COLO668 (cell line): ENCODE results near the gene CDK17.
"Not testable (repeated sequence)": the region's sequence is repeated elsewhere in the genome, so short reads cannot be mapped to it uniquely, and the experiment has no call there.

Experiments
- DNase-seq: peaks from one replicate; lab custom pipeline; 2025; ENCODE audit not compliant: unreplicated experiment; lab: John Stamatoyannopoulos, UW

Gene CDK17

DNA sequence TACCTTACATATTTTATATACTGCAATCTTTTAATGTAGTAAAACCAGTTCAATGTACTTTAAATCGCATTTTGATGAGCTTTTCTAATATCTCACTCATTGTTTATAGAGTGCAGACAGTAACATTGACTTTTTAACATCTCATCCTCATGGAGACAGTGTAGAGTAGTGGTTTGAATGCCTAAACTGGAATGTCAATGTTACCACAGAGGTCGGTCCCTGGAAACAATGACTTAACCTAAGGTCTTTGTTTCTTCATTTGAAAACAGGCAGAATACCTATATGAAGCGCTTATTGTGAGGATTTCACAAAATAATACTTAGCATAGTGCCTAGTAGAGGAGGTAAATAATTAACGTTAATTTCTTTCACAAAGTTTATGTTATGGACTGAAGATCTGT, 5.0 kb downstream of the CDK17 start:
- no peak for DNase-seq

DNA sequence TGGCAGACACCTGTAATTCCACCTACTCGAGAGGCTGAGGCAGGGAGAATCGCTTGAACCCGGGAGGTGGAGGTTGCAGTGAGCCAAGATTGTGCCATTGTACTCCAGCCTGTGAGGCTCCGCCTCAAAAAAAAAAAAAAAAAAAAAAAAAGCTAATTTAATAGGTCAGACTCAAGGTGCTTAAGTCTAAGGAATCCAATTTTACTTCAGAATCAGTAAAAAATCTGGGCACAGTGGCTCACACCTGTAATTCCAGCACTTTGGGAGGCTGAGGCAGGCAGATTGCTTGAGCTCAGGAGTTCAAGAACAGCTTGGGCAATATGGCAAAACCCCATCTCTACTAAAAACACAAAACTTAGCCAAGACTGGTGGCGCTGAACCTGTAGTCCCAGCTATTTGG, 7.0 kb downstream of the CDK17 start:
- DNase-seq: not testable (repeated sequence)

GRCh38 chr12:96392397-96392796, 7.8 kb downstream of the CDK17 start:
- no peak for DNase-seq

- no peak for DNase-seq
These were observed 12.3 kb downstream of the CDK17 start for GRCh38 chr12:96387981-96388380.

DNA sequence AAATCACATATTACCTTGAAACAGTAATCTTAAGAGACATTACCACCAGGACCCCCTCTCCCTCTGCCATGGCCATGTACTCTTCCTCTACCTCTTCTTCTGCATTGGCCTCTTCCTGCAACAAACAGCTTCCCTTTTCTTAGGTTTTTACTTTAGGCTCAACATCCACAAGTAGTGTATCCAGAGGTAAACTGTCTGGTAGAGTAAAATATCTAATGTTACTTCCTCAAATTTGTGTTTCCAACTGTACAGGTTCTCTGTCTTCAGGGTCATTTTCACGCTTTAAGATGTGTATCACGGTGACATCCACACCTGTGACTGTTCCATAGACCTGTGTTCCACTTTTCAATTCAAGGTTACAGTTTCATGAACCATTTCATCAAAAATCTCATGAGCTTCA, 13.4 kb downstream of the CDK17 start:
- no peak for DNase-seq

- no peak for DNase-seq
These were observed 16.2 kb downstream of the CDK17 start for GRCh38 chr12:96383991-96384390.

DNA sequence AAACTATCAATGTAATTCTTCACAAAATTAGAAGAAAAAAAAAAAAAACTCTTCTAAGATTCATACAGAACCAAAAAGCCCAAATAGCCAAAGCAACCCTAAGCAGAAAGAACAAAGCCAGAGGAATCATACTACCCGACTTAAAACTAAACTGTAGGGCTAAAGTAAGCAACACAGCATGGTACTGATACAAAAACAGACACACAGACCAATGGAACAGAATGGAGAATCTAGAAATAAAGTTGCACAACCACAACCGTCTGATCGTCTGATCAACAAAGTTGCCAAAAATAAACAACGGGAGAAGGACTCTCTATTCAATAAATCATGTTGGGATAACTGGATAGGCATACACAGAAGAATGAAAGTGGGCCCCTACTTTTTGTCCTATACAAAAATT, 16.9 kb downstream of the CDK17 start:
- DNase-seq: no peak

DNA sequence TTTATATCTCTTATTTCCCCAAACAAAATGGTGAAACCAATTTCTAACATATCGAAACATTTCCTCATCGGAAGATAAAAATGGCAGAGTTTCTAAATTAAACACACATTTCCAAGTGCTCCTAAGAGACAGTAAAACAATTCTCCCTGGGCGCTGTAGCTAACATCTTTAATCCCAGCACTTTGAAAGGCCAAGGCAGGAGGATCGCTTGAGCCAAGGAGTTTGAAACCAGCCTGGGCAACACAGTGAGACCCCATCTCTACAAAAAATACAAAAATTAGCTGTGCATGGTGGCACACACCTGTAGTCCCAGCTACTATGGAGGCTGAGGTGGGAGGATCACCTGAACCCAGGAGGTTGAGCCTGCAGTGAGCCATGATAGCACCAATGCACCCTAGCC, 20.5 kb downstream of the CDK17 start:
- DNase-seq: not testable (repeated sequence)

GRCh38 chr12:96378319-96378718, 21.9 kb downstream of the CDK17 start:
- DNase-seq: no peak

DNA sequence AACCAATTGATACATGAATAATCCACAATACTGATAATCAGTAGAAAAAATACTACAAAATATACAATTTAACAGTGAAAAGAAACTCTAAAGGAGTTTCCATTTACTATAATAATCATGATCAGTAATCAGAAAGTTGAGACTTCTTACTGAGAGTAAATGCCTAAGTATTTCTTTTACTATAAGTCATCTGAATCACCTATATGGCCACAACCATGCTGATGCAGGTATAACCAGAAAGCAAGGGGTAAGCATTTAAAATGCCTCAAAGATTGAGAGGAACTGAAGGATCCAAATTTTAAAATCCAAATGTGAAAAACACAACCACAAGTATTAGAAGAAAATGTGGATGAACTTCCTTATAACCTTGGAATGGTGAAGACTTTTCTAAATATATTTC, 23.4 kb downstream of the CDK17 start:
- DNase-seq: no peak

- no peak for DNase-seq
These were observed 24.2 kb downstream of the CDK17 start for GRCh38 chr12:96375841-96376604.

GRCh38 chr12:96375170-96375569, 25.1 kb downstream of the CDK17 start:
- DNase-seq: no peak

- DNase-seq: no peak
These were observed 28.2 kb downstream of the CDK17 start for GRCh38 chr12:96371790-96372699.

- no peak for DNase-seq
These were observed 29.0 kb downstream of the CDK17 start for GRCh38 chr12:96371138-96371789.

DNA sequence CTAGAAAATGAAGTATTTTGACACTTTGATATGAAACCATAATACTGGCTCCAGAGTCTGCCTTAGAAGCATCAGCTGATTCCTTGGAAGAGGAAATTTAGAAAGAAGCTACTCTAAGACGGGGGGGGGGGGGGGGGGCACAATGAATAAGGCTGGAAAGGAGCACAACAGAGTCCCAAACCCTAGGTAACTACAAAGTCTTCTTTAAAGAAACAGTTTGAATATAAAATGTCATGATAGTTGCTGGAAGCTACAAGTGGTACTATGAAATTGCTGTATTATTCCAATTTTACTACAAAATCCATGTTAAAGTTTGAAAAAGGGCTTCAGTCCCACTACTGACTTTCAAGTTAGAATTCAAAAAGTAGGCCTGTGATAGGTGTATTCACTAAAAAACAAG, 31.6 kb downstream of the CDK17 start:
- no peak for DNase-seq

DNA sequence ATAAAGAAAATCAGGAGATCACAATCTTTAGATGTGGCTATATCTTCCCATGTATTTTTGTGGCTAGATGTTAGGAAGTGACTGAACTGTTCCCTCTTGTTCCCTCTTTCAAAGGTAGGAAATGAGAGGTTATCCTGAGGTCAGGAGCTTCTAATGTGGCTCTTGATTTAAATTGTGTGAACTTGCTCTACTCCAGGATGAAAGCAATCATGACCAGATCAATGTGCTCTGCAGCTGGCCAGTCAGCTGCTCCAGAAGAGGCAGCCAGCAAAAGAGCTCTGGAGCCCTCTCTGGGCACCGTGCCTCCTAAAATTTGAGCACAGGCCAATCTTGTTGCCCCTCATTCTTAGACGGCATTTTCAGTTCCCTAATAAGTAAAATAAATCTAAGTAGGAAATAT, 32.0 kb downstream of the CDK17 start:
- DNase-seq: peak; percentile 11

- no peak for DNase-seq
These were observed 33.9 kb downstream of the CDK17 start for GRCh38 chr12:96366381-96366654.

DNA sequence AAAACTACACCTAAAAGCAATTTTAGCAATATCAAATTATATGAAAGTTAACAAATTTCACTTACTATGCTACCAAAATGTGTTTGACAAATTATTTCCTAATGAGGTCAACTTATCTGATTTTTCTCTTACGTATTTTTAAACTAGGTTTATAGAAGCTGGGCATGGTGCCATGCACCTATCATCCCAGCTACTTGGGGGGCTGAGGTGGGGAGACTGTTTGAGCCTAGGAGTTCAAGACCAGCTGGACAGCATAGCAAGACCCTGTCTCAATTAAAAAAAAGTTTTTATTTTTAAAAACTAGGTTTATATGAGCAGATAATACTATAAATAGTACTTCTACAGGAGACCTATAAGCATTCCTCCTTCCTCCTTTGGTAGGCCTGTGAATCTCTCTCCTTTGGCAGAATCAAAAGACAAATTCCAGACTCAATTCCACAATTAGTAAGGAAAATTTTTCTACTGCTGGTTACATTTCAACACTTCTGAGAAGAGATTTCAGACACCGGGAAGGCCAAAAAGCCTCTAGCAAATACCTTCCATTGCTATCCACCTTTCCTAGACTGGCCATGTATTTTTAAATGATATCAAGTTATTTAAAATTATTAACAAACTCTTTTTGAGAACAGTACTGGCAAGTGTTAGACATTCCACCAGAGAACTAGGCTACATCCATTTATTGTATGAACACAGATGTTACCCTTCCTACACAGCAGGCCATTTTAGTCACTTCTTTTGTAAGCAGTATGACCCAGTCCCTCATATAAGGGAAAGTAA, 34.4 kb downstream of the CDK17 start:
- DNase-seq: no peak

DNA sequence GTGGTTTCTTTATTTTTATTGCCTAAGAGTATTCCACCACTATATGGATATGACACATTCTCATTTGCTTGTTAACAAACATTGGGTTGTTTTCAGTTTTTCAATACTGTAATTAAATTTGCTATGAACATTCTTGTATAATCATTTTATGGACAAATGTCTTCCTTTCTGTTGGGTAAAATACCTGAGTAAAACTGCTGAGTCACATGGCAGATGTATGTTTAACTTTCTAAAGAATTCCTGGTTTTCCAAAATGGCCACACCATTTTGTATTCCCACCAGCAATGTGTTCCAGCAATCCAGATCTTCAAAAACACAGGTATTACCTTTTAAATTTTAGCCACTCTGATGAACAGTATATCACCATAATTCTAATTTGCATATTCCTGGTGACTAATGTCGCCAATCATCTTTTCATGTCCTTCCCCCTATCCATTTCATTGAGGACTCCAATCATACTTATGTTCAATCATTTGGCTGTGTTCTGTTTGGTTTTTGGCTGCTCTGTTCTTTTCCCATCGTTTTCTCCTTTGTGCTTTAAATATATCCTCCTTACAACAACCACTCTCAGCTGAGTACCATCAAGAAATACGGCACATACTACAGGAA, 36.0 kb downstream of the CDK17 start:
- no peak for DNase-seq

GRCh38 chr12:96361074-96361473, 39.2 kb downstream of the CDK17 start:
- no peak for DNase-seq

GRCh38 chr12:96360550-96360949, 39.7 kb downstream of the CDK17 start:
- no peak for DNase-seq
